Skeletal muscle satellite cell (primary cell): ENCODE data around the gene AMDHD2.

Experiments
- H3K27me3 ChIP-seq: 2 replicates; pipeline ENCODE4 v1.7.0; 2013; ENCODE audit warnings: low read length; ENCODE audit not compliant: control insufficient read depth, insufficient read depth
- H3K36me3 ChIP-seq: 2 replicates; pipeline ENCODE4 v1.7.0; 2013; ENCODE audit warnings: mild to moderate bottlenecking, control low read depth, low read length; ENCODE audit not compliant: insufficient read depth
- H3K4me1 ChIP-seq: 2 replicates; pipeline ENCODE4 v1.7.0; 2013; ENCODE audit warnings: low read length; ENCODE audit not compliant: control insufficient read depth, insufficient read depth
- H3K4me2 ChIP-seq: 2 replicates; pipeline ENCODE4 v1.7.0; 2013; ENCODE audit warnings: mild to moderate bottlenecking, low read length
- H3K4me3 ChIP-seq: 2 replicates; pipeline ENCODE4 v1.7.0; 2013; ENCODE audit warnings: low read length
- H3K9ac ChIP-seq: 2 replicates; pipeline ENCODE4 v1.7.0; 2013; ENCODE audit warnings: mild to moderate bottlenecking, low read depth, low read length, moderate library complexity
- H3K9me3 ChIP-seq: replicated peaks from 2 replicates; pipeline ENCODE4 v1.7.0; 2013; ENCODE audit warnings: mild to moderate bottlenecking, control low read depth, low read length

The AMDHD2 gene

DNA sequence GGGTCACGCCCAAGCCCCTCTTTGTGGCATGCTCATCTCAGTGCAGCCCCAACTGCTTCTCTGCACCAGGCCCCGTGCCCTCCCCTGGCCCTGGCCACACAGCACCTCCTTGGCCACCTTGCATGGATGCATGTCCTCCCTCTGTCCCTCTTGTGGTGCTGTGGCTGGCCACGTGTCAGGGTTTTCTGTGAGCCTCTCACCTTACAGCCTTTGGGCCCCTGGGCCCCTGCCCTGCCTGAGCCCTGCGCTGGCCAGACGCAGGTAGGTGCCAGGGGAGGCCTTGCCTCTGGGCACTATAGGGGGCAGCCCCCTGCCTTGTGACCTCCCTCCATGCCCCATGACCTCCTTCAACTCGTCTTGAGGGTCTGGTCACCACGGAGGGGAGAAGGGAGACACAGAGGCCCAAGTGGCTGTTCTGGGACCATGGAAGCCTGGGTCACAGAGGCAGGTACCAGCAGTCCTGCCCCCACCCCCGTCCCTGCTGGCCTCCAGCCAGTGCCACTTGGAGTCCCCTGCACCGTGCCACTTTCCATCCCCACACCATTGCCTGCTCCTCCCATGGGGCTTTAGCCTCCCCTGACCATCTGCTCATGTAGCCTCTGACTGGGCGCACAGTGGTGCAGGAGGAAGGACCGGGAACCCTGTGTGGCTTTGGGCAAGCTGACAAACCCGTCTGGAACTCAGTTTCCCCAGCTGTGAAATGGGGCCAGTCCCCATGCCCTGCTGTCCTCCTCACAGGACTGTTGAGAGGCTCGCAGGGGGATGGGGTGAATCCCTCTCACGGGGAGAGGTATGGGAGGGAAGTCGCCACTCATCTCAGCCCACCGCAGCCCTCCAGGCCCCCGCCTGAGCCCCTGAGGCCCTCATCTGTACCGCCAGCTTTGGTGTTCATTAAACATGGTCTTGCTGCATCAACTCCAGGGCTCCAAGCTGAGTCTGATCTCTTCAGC is 17.9 kb upstream of the AMDHD2 start:
- H3K9me3 ChIP-seq, result no peaks in the 10 kb centered on the region
- no peak overlapping the region for H3K4me2 ChIP-seq
- peaks cover 6% of the 10 kb centered on the region for H3K36me3 ChIP-seq

DNA sequence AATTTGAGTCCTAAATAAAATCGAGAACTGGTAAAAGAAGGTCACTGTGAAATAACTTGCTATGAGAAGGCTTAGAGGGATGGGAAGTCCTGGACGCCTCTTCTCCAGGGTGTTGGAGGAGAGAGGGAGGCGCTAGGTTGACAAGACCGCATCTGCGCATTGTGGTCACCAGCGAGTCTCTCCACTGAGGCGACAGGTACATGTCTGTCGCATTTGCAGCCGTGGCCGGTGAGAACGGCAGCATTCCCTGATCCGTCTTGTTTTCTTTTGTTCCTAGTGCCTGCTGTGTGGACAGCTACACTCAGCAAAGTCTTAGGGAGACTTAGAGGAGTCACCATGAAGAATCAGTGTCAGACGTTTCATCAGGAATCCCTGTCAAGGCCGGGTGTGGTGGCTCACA is 14.5 kb upstream of the AMDHD2 start:
- Histone ChIP-seq H3K4me3 (no peak overlapping the region), H3K27me3 (no peaks in the 10 kb centered on the region), H3K4me2 (no peak overlapping the region), H3K4me1 (peaks cover 6% of the 10 kb centered on the region), H3K36me3 (no peaks in the 10 kb centered on the region), H3K9me3 (no peaks in the 10 kb centered on the region), H3K9ac (no peak overlapping the region)

More for the DNA sequence above, 17.9 kb upstream of the AMDHD2 start:
- Histone ChIP-seq H3K9ac (no peak overlapping the region), H3K4me1 (peaks cover 13% of the 10 kb centered on the region), H3K27me3 (no peaks in the 10 kb centered on the region), H3K4me3 (no peak overlapping the region)

DNA sequence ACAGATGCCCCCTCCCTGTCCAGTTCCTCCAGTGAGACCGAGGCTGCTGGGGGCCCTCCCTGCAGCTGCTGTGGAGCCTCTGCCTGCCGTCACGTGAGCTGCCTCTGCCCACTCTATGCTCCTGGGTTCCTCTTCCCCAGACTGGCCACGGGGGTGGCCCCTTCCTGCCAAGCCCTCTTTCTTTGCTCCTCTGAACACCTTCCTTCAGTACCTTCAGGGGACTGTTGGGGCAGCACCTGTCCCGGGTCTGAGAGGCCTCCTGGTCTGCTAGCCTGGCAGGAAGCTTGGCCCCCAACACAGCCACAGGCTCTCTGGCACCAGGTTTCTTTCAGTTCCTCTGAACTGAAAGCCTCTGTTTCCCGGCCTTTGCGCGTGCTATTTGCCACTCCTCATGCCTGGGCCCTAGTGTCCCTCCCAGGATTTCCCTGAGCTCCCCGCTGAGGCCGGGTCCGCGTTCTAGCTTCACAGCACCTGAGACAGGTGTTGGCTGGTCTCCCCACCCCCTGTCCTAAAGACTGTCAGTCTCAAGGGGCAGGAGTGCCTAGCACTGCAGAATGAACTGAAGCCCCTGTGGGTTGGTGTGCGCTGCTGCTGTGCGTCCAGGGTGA is 13.0 kb upstream of the AMDHD2 start:
- Histone ChIP-seq H3K36me3 (no peaks in the 10 kb centered on the region), H3K9me3 (no peaks in the 10 kb centered on the region), H3K4me2 (no peak overlapping the region), H3K4me1 (peaks cover 14% of the 10 kb centered on the region), H3K4me3 (no peak overlapping the region), H3K27me3 (no peaks in the 10 kb centered on the region), H3K9ac (no peak overlapping the region)

DNA sequence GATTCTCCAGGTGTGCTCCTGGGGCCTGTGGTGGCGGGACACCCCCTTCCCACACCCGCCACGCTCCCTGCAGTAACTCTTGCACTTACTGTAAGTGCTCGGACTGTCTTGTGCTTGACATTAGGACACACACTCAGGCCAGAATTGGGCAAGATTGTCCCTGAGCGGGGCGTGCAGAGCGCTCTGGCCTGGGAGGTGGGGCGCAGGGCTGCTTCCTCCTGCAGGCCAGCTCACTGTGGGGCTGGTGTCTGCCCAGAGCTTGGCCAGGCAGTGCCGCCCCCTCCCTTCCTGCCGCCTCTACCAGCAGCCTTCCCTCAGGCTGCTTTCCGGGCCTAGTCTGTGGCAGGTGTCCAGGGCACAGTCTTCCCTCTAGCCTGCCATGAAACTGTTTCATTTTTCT is 12.5 kb upstream of the AMDHD2 start:
- no peaks in the 10 kb centered on the region for H3K36me3 ChIP-seq
- no peaks in the 10 kb centered on the region for H3K27me3 ChIP-seq
- no peak overlapping the region for H3K9ac ChIP-seq
- no peaks in the 10 kb centered on the region for H3K9me3 ChIP-seq
- H3K4me3 ChIP-seq, result no peak overlapping the region
- H3K4me2 ChIP-seq, result no peak overlapping the region
- peaks cover 12% of the 10 kb centered on the region for H3K4me1 ChIP-seq

DNA sequence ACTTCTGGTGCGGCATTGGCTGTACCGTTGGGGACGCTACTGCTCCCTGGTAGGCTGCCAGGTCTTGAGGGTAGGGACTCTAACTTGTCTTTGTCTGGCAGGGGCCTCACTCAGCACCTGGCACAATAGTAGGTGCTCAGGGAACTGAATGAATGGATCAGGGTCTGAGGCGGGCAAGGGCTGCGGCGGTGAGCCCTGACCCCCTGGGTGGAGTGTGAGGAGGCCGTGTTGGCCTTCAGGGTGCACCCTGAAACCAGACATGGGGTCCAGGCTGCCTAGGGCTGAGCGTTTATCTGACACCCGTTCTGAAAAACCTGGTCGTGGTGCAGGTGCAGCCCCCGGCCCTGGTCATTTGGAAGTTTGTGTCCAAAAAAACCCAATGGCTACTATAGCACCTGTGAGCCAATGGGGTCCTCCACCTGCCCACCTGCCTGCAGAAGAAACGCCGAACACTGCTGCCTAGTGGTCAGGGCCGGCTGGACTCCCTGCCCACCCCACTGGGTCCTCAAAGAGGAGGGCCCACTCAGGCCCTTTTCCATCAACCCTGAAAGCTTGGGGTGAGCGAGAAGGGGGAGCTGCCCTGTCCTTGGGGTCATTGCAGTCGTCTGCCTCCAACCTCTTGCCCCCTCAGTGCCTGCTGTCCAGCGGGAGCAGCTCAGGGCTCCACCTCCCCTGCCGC is 11.3 kb upstream of the AMDHD2 start:
- Histone ChIP-seq H3K4me3 (no peak overlapping the region), H3K9me3 (no peaks in the 10 kb centered on the region), H3K4me2 (no peak overlapping the region), H3K36me3 (no peaks in the 10 kb centered on the region), H3K9ac (no peak overlapping the region), H3K4me1 (peaks cover 12% of the 10 kb centered on the region), H3K27me3 (no peaks in the 10 kb centered on the region)

DNA sequence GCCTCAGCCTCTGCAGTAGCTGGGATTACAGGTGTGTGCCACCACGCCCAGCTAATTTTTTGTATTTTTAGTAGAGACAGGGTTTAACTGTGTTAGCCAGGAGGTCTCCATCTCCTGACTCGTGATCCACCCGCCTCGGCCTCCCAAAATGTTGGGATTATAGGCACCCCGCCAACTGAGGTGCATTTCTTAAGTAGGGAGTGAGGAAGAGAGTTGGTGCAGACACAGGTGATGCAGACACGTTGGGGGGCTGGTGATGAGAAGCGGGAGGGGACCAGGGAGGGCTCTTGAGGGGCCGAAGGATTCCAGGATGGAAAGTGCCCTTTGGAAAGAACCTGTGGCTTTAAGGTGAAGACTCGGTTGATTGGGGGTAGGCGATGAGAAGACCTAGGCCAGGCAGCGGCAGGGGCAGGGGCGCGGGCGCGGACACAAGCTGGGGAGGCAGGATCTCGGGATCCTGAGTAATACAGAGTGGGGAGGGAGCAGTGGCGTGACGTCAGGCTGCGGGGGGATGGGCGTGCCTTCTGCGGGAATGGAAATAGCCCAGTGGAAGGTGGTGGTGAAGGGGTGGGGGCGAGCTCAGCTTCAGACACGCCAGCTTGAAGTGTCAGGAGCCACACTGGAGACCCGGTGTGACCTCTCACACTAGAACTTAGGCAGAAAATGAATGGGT is 8.9 kb upstream of the AMDHD2 start:
- H3K9ac ChIP-seq, result peak overlapping the region; percentile 36
- H3K4me2 ChIP-seq, result peak overlapping the region; percentile 73
- no peaks in the 10 kb centered on the region for H3K27me3 ChIP-seq
- peaks cover 24% of the 10 kb centered on the region for H3K4me1 ChIP-seq
- peak overlapping the region; percentile 40 for H3K4me3 ChIP-seq
- H3K9me3 ChIP-seq, result no peaks in the 10 kb centered on the region
- peaks cover 4% of the 10 kb centered on the region for H3K36me3 ChIP-seq

DNA sequence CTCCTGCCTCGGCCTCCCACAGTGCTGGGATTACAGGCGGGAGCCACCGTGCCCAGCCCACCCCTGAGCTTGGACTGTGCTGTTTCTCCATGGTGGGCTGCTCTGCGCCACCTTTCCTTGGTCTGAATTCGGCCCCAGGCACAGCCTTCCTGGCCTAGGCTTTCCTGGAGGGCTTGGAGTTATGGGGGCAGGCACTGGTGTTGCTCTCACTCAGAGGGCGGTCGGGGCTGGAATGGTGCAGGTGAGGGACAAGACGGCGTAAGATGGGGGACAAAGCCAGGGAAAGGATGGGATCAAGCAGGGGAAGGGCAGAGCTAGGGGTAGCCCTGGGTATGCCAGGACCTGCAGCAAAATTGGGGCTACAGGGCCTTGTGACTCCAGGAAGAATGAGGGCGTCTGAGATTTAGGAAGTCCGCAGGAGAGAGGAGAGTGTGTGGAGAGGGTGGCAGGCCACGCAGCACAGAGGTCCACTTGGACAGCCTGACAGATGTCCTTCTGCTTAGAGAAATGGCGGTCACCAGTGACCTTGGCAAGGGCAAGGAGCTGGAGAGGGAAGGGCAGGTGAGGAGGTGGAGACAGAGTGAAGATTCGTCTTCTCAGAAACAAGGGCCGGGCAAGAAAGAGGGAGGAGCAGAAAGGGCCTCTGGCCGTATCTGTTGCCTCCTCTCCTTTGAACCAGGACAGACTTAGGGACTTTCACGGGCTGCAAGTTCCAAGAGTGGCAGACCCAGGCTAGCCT is 8.0 kb upstream of the AMDHD2 start:
- Histone ChIP-seq H3K36me3 (peaks cover 4% of the 10 kb centered on the region), H3K4me3 (no peak overlapping the region), H3K9me3 (no peaks in the 10 kb centered on the region), H3K4me2 (no peak overlapping the region), H3K4me1 (peaks cover 33% of the 10 kb centered on the region), H3K9ac (no peak overlapping the region), H3K27me3 (no peaks in the 10 kb centered on the region)

DNA sequence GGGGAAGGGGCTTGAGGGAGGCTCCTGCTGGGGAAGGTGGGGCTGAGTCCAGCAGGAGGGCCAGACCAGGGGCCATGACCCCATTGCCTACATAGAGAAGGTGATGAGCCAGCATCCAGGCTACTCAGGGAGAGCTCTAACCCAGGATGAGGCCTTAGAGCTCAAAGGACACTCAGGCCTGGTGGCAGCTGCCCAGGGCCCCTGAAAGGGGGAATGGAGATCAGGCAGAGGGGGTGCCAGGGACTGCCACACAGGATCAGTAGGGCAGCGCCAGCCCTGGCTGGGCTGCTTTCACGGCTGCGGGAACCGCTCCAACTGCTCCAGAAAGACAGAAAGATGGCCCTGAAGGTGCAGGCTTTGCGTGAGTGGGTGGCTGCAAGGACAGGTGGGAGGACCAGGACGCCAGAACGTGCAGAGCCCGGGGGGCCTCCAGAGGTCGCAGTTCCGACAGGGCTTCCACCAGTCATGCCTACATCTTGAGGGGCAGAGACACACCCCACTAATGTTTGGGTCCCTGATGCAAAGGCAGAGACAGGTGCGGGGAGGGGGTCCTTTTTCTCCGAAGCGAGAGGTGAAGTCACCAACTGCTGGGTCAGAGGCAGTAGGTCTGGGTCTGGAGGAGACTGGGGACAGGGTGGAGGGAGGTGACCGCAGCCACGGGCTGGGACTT is 7.3 kb upstream of the AMDHD2 start:
- Histone ChIP-seq H3K4me2 (peak overlapping the region; percentile 81), H3K4me3 (peak overlapping the region; percentile 90), H3K27me3 (no peaks in the 10 kb centered on the region), H3K9ac (peak overlapping the region; percentile 93), H3K9me3 (no peaks in the 10 kb centered on the region), H3K36me3 (peaks cover 4% of the 10 kb centered on the region), H3K4me1 (peaks cover 40% of the 10 kb centered on the region)

DNA sequence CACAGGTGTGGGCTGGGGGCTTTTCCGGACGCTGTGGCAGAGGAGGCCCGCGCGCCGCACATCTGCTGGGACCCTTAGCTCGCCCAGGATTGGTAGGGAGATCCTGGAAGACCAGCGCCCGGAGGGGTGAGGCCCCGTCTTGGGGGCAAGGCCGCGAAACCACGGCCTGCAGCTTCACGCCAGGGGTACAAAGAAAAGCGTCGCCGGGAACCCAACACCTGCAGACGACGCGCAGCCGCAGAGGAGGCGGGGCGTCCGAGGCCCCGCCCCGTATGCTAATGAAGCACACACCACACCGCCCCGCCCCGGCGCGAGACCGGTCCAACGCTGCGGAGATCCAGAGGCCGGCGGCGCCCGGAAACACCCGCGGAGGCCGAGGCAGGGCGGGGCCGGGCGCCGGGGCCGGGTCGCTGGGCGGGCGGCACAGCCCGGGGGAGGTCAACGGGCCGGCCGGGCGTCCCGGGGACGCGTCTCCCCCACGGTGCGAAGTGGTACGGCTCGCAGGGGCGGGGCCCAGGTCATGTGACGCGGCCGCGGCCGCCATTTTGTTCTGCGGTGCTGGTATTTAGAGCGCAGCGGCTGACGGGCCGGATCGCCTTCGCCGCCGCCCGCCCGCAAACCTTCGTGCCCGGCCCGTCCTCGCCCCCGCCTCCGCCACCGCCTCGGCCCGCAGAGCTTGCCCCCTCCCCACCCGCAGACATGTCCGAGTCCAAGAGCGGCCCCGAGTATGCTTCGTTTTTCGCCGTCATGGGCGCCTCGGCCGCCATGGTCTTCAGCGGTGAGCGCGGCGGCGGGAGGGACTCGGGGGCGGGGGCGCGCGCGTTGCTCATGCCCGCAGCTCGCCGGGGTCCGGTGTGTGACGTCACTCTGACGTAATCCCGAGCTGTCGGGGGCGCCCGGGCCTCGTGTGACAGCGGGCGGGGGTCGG is 6.5 kb upstream of the AMDHD2 start, which contains the start of gene ATP6V0C:
ATP6V0C (plus strand) TSS at position 548 of the 928 bp plus-strand sequence; CDS start at position 700, 152 bp downstream.
- Histone ChIP-seq H3K27me3 (no peaks in the 10 kb centered on the region), H3K4me3 (peak within 1 kb of the TSS; percentile 90), H3K9me3 (no peaks in the 10 kb centered on the region), H3K36me3 (peaks cover 4% of the 10 kb centered on the region), H3K4me2 (peak within 1 kb of the TSS; percentile 99), H3K4me1 (peaks cover 48% of the 10 kb centered on the region), H3K9ac (peak within 1 kb of the TSS; percentile 93)
